IMR-90 (cell line): ENCODE results near the gene STRIP2. TPM values are rescaled to one million over a fixed set of nuclear protein-coding genes. Genes with fewer than 3 reads are reported as not detected.

Source experiments
- ATAC-seq: fragments of 200-7000 bp; cut with Tn5 transposase; 2 replicates; pipeline ENCODE4 v1.9.1; 2020; ENCODE audit warnings: low read depth, mild to moderate bottlenecking, moderate library complexity
- BruUV-seq: library from RNA; stranded (reverse); fragments of 400-500 nt; replicated peaks from 2 replicates; lab custom pipeline; 2021; lab: Mats Ljungman, UMichigan
- CTCF ChIA-PET: fragments of 300-600 bp; formaldehyde crosslinking; extraction: SDS; loops from one replicate; lab custom pipeline; 2021; ENCODE audit warnings: antibody characterized with exemption; lab: Yijun Ruan, JAX
- POLR2A ChIA-PET: fragments of 300-600 bp; sonication (Branson Sonifier 250); formaldehyde crosslinking; loops from one replicate; lab custom pipeline; 2022; ENCODE audit warnings: antibody characterized with exemption; ENCODE audit not compliant: unreplicated experiment; lab: Charles Lee
- DNase-seq: peaks from one replicate; pipeline ENCODE4 v3.0.0; 2013
- H2AFZ ChIP-seq: replicated peaks from 2 replicates; pipeline ENCODE3; 2013; ENCODE audit warnings: low read length, mild to moderate bottlenecking; ENCODE audit not compliant: poor library complexity
- H2AK5ac ChIP-seq: 2 replicates; pipeline ENCODE4 v1.6.1; 2013; ENCODE audit warnings: low read depth, low read length, inconsistent platforms
- H2AK9ac ChIP-seq: replicated peaks from 2 replicates; pipeline ENCODE3; 2013; ENCODE audit warnings: mild to moderate bottlenecking, low read depth, low read length, moderate library complexity; ENCODE audit not compliant: poor library complexity
- H2BK120ac ChIP-seq: 2 replicates; pipeline ENCODE4 v1.6.1; 2013; ENCODE audit warnings: low read depth, low read length, inconsistent platforms
- H2BK15ac ChIP-seq: 3 replicates; pipeline ENCODE4 v1.6.1; 2013; ENCODE audit warnings: low read depth, low read length, inconsistent platforms
- H2BK20ac ChIP-seq: 2 replicates; pipeline ENCODE4 v1.6.1; 2013; ENCODE audit warnings: low read depth, mild to moderate bottlenecking, inconsistent platforms, low read length, moderate library complexity
- H2BK5ac ChIP-seq: 2 replicates; pipeline ENCODE4 v1.6.1; 2013; ENCODE audit warnings: mild to moderate bottlenecking, low read depth, low read length, inconsistent platforms; ENCODE audit not compliant: poor library complexity, severe bottlenecking
- H3K14ac ChIP-seq: replicated peaks from 2 replicates; pipeline ENCODE4 v1.6.1; 2013; ENCODE audit warnings: low read depth, low read length, inconsistent platforms
- H3K18ac ChIP-seq: 2 replicates; pipeline ENCODE4 v1.6.1; 2013; ENCODE audit warnings: low read depth, low read length, control low read depth
- H3K23ac ChIP-seq: 2 replicates; pipeline ENCODE4 v1.6.1; 2013; ENCODE audit warnings: low read depth, low read length, inconsistent platforms
- H3K27ac ChIP-seq: 2 replicates; pipeline ENCODE4 v1.5.1; 2013; ENCODE audit warnings: mild to moderate bottlenecking, control low read depth, low read length; ENCODE audit not compliant: insufficient read depth
- H3K27me3 ChIP-seq: 2 replicates; pipeline ENCODE4 v1.6.1; 2013; ENCODE audit warnings: low read length; ENCODE audit not compliant: control insufficient read depth, insufficient read depth
- H3K36me3 ChIP-seq: 2 replicates; pipeline ENCODE4 v1.6.1; 2013; ENCODE audit warnings: low read length, mixed read lengths; ENCODE audit not compliant: control insufficient read depth, insufficient read depth
- H3K4ac ChIP-seq: 2 replicates; pipeline ENCODE4 v1.6.1; 2013; ENCODE audit warnings: low read depth, low read length, inconsistent platforms
- H3K4me1 ChIP-seq: 2 replicates; pipeline ENCODE4 v1.6.1; 2013; ENCODE audit warnings: low read length, mixed read lengths; ENCODE audit not compliant: control insufficient read depth, insufficient read depth
- H3K4me2 ChIP-seq: 2 replicates; pipeline ENCODE4 v1.6.1; 2013; ENCODE audit warnings: low read depth, mild to moderate bottlenecking, control low read depth, low read length, moderate library complexity
- H3K4me3 ChIP-seq: 2 replicates; pipeline ENCODE4 v1.5.1; 2013; ENCODE audit warnings: low read depth, mild to moderate bottlenecking, control low read depth, low read length, moderate library complexity; ENCODE audit not compliant: insufficient read depth
- H3K56ac ChIP-seq: 2 replicates; pipeline ENCODE4 v1.6.1; 2013; ENCODE audit warnings: low read length, inconsistent platforms; ENCODE audit not compliant: insufficient read depth; ENCODE audit errors: extremely low read depth
- H3K79me1 ChIP-seq, 2 experiments: 2 replicates each; pipeline ENCODE4 v1.6.1; 2013; ENCODE audit warnings: low read length in 2 of 2, inconsistent platforms in 1 of 2, low read depth in 1 of 2
- H3K9ac ChIP-seq: 2 replicates; pipeline ENCODE4 v1.6.1; 2013; ENCODE audit warnings: low read depth, low read length, control low read depth
- H3K9me1 ChIP-seq: 2 replicates; pipeline ENCODE4 v1.6.1; 2013; ENCODE audit warnings: low read length, inconsistent platforms; ENCODE audit not compliant: insufficient read depth
- H3K9me3 ChIP-seq: 2 replicates; pipeline ENCODE4 v1.6.1; 2013; ENCODE audit warnings: low read length; ENCODE audit not compliant: control insufficient read depth, insufficient read depth
- H4K20me1 ChIP-seq: 2 replicates; pipeline ENCODE4 v1.6.1; 2013; ENCODE audit warnings: low read length, inconsistent platforms; ENCODE audit not compliant: insufficient read depth
- H4K5ac ChIP-seq: 2 replicates; pipeline ENCODE4 v1.6.1; 2013; ENCODE audit warnings: mild to moderate bottlenecking, low read depth, low read length, control low read depth
- H4K8ac ChIP-seq, 2 experiments: 2 replicates each; pipeline ENCODE4 v1.6.1; 2013; ENCODE audit warnings: low read depth in 2 of 2, low read length in 2 of 2, control low read depth in 1 of 2, inconsistent platforms in 1 of 2
- H4K91ac ChIP-seq: 2 replicates; pipeline ENCODE4 v1.6.1; 2013; ENCODE audit warnings: low read depth, low read length, inconsistent platforms; ENCODE audit not compliant: insufficient read depth
- CEBPB ChIP-seq: IDR thresholded peaks from 2 replicates; pipeline ENCODE4 v1.6.1; 2012; ENCODE audit warnings: low read depth, low read length, improper control_type of control experiment
- FOS ChIP-seq: fragments of 150-350 bp; IDR thresholded peaks from 2 replicates; pipeline ENCODE4 v1.6.1; 2016; ENCODE audit warnings: low read depth, low read length
- RAD21 ChIP-seq: IDR thresholded peaks from 2 replicates; pipeline ENCODE4 v1.6.1; 2012; ENCODE audit warnings: low read length, improper control_type of control experiment
- WGBS, 2 experiments: methylation state at CpG; one replicate each; pipeline versions ENCODE4 v1.1.5 to v1.1.7; 2013; ENCODE audit warnings: missing lambda C conversion rate in 2 of 2; ENCODE audit not compliant: insufficient read length in 1 of 2; ENCODE audit errors: extremely low coverage in 2 of 2; 5-methylcytosine and 5-hydroxymethylcytosine counted together
- dilution Hi-C: fragments of 300-500 bp; cut with HindIII; formaldehyde crosslinking; loops from one replicate; pipeline ENCODE4 v1.14.3; 2018; ENCODE audit warnings: low sequenced_read_pairs; ENCODE audit not compliant: unreplicated experiment
- in situ Hi-C: fragments of 300-500 bp; cut with MboI; formaldehyde crosslinking; loops from 3 replicates; pipeline ENCODE4 v1.14.3; 2019; ENCODE audit warnings: low sequenced_read_pairs, inconsistent platforms, mixed read lengths
- intact Hi-C: fragments of 100-400 bp; cut with micrococcal nuclease; formaldehyde crosslinking; loops from 2 replicates; pipeline ENCODE4 v1.10.0; 2022
- polyA plus RNA-seq, 3 experiments: library from polyadenylated mRNA; depleted of rRNA; stranded (reverse); fragments of >200 nt; gene quantifications; 2 replicates each; pipeline ENCODE4 v1.2.3, GENCODE V29; 2012; ENCODE audit warnings: low replicate concordance in 1 of 3
- total RNA-seq: library from RNA; depleted of rRNA; stranded (reverse); fragments of >200 nt; gene quantifications from 2 replicates; pipeline ENCODE4 v1.2.3, GENCODE V29; 2012

STRIP2 gene
- total and polyA plus RNA-seq, 2 of the 4 experiments (the other 2 are of a cell fraction): 1.8 to 3.0 TPM

DNA sequence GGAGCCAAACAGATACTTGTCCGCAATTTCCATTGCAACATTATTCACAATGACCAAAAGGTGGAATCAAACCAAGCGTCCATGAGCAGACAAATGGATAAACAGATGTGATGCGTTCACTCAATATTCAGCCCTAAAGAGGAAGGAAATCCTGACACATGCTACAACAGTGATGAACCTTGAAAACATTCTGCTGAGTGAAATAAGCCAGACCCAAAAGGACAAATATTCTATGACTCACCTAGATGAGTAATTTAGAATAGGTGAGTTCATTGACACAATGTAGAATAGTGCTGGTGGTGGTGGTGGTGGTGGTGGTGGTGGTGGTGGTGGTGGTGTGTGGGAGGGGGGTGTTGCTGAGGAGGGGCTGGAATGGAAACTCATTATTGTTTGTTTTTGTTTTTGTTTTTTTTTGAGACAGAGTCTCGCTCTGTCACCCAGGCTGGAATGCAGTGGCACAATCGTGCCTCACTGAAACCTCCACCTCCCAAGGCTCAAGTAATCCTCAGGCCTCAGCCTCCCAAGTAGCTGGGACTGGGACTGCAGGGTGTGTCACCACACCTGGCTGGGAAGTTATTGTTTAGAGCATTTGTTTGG is 96.7 kb downstream of the STRIP2 start:
- Histone ChIP-seq H3K4me3 (no peak overlapping the region), H4K5ac (no peak overlapping the region), H3K18ac (no peak overlapping the region), H2BK15ac (no peak overlapping the region; the same call in 2 of the 3 replicates), H2AFZ (no peak overlapping the region), H3K23ac (no peak overlapping the region), H3K56ac (no peak overlapping the region), H2AK9ac (no peak overlapping the region), H2BK5ac (no peak overlapping the region), H3K27me3 (no peaks in the 10 kb centered on the region), H2BK120ac (no peak overlapping the region), H2AK5ac (0 out of 2 replicates have a peak overlapping the region, but pooled peaks have one; percentile 10), H3K36me3 (no peaks in the 10 kb centered on the region), H3K9me3 (no peaks in the 10 kb centered on the region), H4K20me1 (no peaks in the 10 kb centered on the region), H3K14ac (no peak overlapping the region), H3K9me1 (0 out of 2 replicates have a peak, but pooled peaks cover 3% of the 10 kb centered on the region), H3K9ac (no peak overlapping the region), H3K4me2 (no peak overlapping the region), H3K4me1 (no peaks in the 10 kb centered on the region), H4K91ac (no peak overlapping the region), H2BK20ac (no peak overlapping the region), H3K79me1 (no peaks in the 10 kb centered on the region), H3K4ac (no peak overlapping the region), H4K8ac (no peak overlapping the region), H3K27ac (no peak overlapping the region)
- DNase-seq: peak; percentile 80
- TF ChIP-seq CEBPB (peak; percentile 50; the same call in 1 of the 2 replicates), FOS (peak; percentile 75), RAD21 (no peak)
- dilution Hi-C loops (no loop called here), in situ Hi-C loops (no loop called here), intact Hi-C loops (no loop called here)
- no CpG with 5 or more reads among the region's 5 CpGs for WGBS, 2 experiments
- ChIA-PET CTCF (interaction anchor here (1.0 kb wide), 1 partner anchor 719 kb away, joined by 6 read pairs; no protein-coding TSS in a partner anchor), POLR2A (no interaction called here)
- no TSS peak for BruUV-seq
- peak; percentile 53 for ATAC-seq
